ENCODE data around the gene GPR33.

DNA sequence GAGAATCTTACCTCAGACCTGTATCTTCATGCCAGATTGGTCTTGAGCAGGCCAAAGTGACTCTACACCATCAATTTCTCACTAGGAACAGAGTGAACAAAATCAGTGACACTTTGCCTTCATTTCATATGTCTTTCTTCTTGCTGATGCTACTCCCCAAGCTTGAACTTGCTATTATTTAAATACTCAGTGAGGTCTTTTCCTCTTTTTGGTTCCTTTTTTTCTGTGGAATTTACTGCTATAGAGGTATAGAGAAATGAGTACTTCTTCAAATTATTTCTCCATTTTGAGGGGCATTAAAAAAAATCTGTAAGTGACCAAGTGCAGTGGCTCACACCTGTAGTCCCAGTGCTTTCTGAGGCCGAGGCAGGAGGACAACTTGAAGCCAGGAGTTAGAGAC lies at the start of gene GPR33:
- TF ChIP-seq ELF1 (IDR thresholded peaks at IDR 0.05) (no peak), RAD21 (IDR thresholded peaks at IDR 0.05; ENCODE audit: low read length) (no peak), JUND (IDR thresholded peaks at IDR 0.05) (no peak), MXI1 (IDR thresholded peaks at IDR 0.05; ENCODE audit: low read depth, low read length) (no peak), FOXM1 (IDR thresholded peaks at IDR 0.05; ENCODE audit: low read depth) (no peak), CHD2 (IDR thresholded peaks at IDR 0.05; ENCODE audit: low read length, partially characterized antibody) (no peak), EZH2phosphoT487 (IDR thresholded peaks at IDR 0.05; ENCODE audit: borderline replicate concordance, low read depth) (no peak)
- TF ChIP-seq, protein P1, sequence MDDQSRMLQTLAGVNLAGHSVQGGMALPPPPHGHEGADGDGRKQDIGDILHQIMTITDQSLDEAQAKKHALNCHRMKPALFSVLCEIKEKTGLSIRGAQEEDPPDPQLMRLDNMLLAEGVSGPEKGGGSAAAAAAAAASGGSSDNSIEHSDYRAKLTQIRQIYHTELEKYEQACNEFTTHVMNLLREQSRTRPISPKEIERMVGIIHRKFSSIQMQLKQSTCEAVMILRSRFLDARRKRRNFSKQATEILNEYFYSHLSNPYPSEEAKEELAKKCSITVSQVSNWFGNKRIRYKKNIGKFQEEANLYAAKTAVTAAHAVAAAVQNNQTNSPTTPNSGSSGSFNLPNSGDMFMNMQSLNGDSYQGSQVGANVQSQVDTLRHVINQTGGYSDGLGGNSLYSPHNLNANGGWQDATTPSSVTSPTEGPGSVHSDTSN (IDR thresholded peaks at IDR 0.05) = no peak
- TF ChIP-seq, protein P2, sequence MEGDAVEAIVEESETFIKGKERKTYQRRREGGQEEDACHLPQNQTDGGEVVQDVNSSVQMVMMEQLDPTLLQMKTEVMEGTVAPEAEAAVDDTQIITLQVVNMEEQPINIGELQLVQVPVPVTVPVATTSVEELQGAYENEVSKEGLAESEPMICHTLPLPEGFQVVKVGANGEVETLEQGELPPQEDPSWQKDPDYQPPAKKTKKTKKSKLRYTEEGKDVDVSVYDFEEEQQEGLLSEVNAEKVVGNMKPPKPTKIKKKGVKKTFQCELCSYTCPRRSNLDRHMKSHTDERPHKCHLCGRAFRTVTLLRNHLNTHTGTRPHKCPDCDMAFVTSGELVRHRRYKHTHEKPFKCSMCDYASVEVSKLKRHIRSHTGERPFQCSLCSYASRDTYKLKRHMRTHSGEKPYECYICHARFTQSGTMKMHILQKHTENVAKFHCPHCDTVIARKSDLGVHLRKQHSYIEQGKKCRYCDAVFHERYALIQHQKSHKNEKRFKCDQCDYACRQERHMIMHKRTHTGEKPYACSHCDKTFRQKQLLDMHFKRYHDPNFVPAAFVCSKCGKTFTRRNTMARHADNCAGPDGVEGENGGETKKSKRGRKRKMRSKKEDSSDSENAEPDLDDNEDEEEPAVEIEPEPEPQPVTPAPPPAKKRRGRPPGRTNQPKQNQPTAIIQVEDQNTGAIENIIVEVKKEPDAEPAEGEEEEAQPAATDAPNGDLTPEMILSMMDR (IDR thresholded peaks at IDR 0.05) = no peak
- TF ChIP-seq, protein P3, sequence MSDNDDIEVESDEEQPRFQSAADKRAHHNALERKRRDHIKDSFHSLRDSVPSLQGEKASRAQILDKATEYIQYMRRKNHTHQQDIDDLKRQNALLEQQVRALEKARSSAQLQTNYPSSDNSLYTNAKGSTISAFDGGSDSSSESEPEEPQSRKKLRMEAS (IDR thresholded peaks at IDR 0.05; ENCODE audit: low read depth) = no peak
